Measurements from ENCODE around the gene TNFRSF14.
A peak's percentile ranks its signal among the peaks of the same experiment; 100 is the strongest.

TNFRSF14 gene

DNA sequence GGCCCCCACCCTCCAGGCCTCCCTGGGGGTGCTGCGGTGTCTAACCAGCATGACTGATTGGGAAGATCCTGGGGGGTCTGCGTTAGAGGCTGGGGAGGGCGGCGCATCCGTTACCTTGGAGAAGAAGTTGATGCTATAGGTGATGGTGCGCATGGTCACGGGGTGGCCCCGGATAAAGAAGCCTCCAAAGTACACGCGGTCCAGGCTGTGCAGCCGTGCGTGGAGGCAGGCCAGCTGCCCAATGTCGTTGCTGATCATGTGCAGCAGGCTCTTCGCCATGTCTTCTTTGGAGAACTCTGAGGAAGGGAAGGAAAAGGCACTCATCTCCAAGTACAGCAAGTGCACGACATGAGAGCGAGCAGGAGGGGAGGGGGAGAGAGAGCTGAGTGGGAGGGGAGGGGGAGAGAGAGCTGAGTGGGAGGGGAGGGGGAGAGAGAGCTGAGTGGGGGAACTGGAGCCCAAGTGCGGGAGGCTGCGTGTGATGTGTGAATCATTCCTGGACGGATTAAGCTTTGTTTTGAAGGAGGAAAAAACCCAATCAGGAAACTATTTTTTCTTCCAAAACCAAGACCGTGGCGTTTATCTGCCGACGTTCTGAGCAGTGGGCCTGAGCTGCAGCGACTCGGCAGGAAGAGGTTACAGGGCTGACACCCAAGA lies 37.0 kb upstream of the TNFRSF14 start:
- DNase-seq (ENCODE audit: low spot score in 2 of 2) (no peak), ATAC-seq (no peak)
- peaks cover 84% of the 10 kb centered on the region for H3K36me3 Mint-ChIP-seq
- peaks cover 19% of the 10 kb centered on the region for H3K4me1 Mint-ChIP-seq
- no peak overlapping the region for H3K4me3 Mint-ChIP-seq
- no peaks in the 10 kb centered on the region for H3K9me3 Mint-ChIP-seq
- H3K27ac Mint-ChIP-seq: no peak overlapping the region

DNA sequence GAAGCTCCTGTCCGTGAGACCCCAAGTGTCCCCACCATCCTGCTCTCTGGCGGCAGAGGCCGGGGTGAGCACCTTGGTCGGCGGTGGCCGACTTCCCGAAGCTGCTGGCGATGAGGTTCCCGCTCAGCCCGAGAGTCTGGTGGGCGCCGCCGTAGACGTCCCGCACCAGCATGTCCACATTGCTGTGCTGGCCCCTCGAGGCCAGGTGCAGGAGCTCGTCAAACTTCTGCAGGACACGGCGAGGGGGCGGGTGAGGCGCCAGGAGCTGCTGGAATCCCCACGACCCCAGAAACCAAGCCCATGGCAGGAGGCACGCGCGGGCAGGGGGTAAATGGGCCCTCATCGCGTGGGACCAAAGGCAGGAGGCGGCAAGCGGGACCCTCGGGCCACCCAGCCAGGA lies 36.4 kb upstream of the TNFRSF14 start:
- DNase-seq (ENCODE audit: low spot score in 2 of 2) (no peak), ATAC-seq (no peak)
- Mint-ChIP-seq H3K4me1 (peaks cover 25% of the 10 kb centered on the region), H3K27ac (no peak overlapping the region), H3K4me3 (no peak overlapping the region), H3K36me3 (peaks cover 85% of the 10 kb centered on the region), H3K9me3 (no peaks in the 10 kb centered on the region)

DNA sequence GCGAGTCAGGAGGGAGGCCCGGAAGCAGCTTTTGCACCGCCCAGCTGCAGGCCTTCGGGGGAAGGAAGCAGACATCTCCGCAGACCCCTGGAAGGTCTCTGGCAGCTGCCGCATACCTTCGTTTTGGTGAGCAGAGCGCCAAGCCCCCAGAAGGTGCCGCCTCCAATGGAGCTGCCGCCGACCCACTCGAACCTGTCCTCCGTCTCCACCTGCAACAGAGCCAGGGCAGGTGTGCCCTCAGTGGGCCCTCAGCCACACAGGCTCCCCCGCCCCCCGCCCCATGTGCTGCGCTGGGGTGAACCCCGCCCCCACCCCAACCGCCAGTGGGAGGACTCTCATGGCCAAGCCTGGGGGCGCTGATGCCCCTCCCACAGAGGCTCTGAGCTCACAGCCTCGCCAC lies 36.0 kb upstream of the TNFRSF14 start:
- ATAC-seq: no peak

DNA sequence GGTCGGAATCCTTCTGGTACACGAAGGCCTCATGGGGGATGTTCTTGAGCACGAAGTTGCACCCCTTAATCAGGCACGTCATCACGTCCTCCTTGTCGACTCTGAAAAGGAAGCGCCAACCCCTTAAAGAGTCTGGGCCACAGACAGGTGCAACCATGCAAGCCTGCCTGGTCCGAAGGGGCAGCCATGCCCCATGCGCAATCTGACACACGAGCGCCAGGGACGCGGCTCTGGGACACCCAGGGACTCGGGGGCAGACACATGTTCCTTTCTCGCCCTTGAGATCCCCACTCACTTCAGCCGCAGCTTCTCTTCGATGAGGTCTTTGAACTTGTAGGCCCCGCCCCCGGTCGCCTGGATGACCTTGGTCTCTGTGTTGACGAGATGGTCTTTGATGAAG lies 35.4 kb upstream of the TNFRSF14 start:
- Mint-ChIP-seq H3K4me1 (peaks cover 32% of the 10 kb centered on the region), H3K9me3 (no peaks in the 10 kb centered on the region), H3K36me3 (peaks cover 82% of the 10 kb centered on the region), H3K27ac (no peak overlapping the region), H3K4me3 (no peak overlapping the region)
- DNase-seq (ENCODE audit: low spot score in 2 of 2): no peak
- no peak for ATAC-seq

More for the DNA sequence above, 36.0 kb upstream of the TNFRSF14 start:
- H3K27ac Mint-ChIP-seq: no peak overlapping the region
- H3K9me3 Mint-ChIP-seq: no peaks in the 10 kb centered on the region
- no peak overlapping the region for H3K4me3 Mint-ChIP-seq
- H3K36me3 Mint-ChIP-seq: peaks cover 85% of the 10 kb centered on the region
- no peak for DNase-seq (ENCODE audit: low spot score in 2 of 2)
- peaks cover 30% of the 10 kb centered on the region for H3K4me1 Mint-ChIP-seq

DNA sequence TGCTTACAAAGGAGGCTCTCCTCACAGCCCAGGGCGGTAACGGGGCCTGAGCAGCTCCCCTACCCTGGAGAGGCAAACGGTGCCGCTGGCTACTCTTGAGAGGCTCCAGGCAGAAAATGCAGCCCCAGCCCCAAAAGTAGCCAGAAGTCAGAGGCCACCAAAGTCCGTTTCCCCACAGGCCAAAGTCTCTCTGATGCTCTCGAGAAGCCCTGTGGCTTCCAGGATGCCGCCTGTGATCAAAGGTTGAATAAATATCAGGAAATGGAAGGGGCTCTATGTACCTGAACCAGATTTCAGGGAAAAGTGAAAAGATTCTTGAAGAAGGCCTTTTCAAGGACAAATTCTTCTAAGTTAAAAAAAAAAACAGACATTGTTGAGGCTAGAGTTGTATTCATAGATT lies 33.9 kb upstream of the TNFRSF14 start:
- no peaks in the 10 kb centered on the region for H3K9me3 Mint-ChIP-seq
- peaks cover 69% of the 10 kb centered on the region for H3K36me3 Mint-ChIP-seq
- DNase-seq (ENCODE audit: low spot score in 2 of 2) (no peak), ATAC-seq (no peak)
- H3K4me3 Mint-ChIP-seq: peak overlapping the region; percentile 92
- peak overlapping the region; percentile 91 for H3K27ac Mint-ChIP-seq
- peaks cover 38% of the 10 kb centered on the region for H3K4me1 Mint-ChIP-seq

DNA sequence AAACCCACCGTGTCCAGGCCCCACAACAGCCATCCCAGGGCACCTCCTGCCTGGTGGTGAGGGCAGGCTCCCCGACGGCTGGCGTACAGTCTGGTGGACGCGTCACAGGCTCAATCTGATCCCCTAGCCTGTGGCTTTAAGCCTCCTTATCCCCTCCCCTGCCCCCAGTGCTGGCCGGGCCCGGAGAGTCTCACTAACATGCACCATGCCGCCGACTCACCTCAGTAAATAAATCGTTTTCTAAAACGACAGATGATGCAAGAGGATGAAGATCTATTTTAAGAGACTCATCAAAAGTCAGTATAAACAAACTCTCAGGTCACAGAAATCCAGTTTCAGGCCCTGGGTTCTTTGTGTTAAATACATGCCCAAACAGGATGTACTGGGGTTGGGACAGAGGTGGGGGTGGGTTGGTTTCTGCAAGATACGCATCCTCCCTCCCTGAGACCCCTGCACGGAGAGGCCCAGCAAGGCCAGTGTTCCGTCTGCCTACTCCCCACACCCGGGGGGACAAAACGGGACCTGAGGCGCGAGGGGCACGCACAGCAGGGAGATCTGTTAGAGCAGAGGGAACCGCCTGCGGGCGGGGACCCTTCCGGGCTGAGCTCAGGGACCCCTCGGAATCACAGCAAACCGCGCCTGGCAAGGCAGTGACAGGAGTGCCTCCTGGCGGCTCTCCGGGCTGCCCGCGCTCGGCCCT lies 32.8 kb upstream of the TNFRSF14 start:
- no peaks in the 10 kb centered on the region for H3K9me3 Mint-ChIP-seq
- H3K36me3 Mint-ChIP-seq: peaks cover 58% of the 10 kb centered on the region
- peaks cover 41% of the 10 kb centered on the region for H3K4me1 Mint-ChIP-seq
- DNase-seq (ENCODE audit: low spot score in 2 of 2): peak in 1 of 2 donors; percentile 79
- peak overlapping the region; percentile 91 for H3K27ac Mint-ChIP-seq
- H3K4me3 Mint-ChIP-seq: peak overlapping the region; percentile 92
- no peak for ATAC-seq

DNA sequence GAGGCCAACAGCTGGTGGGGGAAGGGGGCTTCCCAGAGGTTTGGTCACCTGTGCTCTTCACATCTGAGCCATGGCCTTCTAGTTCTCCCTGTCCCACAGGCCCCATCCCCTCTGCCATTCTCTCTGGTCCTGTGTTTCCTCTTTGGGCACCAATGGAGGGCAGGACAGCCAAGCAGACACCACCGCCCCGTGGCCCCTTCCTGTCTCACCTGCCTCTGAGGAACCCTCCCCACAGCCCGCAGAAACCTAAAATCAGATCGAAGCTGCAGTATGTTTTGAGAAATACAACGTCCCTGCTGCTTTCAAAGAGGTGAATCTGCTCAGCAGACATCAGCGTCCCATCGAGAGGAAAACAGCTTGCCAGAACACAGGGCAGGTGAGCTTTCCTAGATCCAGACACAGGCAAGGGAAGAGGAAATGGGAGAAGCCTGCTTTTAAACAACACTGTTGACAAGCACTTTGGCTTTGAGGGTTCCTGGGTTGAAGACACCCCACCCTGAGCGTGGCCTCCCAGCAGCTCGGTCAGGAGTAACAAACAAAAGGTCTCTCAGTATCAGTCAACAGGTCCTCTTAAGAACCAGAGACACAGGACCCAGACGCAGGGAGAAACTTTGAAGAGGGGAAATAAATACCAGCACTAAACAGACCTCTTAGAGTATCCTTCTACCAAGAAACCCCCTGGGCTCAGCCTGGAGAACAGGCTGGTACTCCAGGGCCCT lies 32.1 kb upstream of the TNFRSF14 start:
- Mint-ChIP-seq H3K27ac (peak overlapping the region; percentile 91), H3K4me3 (peak overlapping the region; percentile 92), H3K9me3 (no peaks in the 10 kb centered on the region), H3K4me1 (peaks cover 41% of the 10 kb centered on the region), H3K36me3 (peaks cover 51% of the 10 kb centered on the region)
- peak in 1 of 2 donors; percentile 79 for DNase-seq (ENCODE audit: low spot score in 2 of 2)
- ATAC-seq: no peak

DNA sequence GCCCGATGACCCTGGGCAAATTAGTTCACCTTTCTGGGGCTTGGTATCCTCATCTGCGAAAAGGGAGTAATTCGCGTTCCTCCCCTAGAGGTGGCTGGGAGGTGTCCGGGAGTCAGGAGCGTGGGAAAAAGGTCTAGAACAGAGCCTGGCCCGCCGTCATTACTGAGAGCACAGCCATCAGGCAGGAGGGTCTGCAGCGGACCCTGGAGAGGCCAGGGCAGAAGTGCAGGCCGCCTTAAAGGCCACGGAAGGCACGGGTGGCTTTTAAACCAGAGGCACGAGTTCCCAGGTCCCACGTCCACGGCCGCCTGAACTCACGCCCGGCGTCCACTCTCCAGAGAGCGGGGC lies 30.6 kb upstream of the TNFRSF14 start:
- peak overlapping the region; percentile 92 for H3K4me3 Mint-ChIP-seq
- ATAC-seq (no peak), DNase-seq (ENCODE audit: low spot score in 2 of 2) (no peak)
- peak overlapping the region; percentile 91 for H3K27ac Mint-ChIP-seq
- peaks cover 41% of the 10 kb centered on the region for H3K4me1 Mint-ChIP-seq
- peaks cover 43% of the 10 kb centered on the region for H3K36me3 Mint-ChIP-seq
- H3K9me3 Mint-ChIP-seq: no peaks in the 10 kb centered on the region

DNA sequence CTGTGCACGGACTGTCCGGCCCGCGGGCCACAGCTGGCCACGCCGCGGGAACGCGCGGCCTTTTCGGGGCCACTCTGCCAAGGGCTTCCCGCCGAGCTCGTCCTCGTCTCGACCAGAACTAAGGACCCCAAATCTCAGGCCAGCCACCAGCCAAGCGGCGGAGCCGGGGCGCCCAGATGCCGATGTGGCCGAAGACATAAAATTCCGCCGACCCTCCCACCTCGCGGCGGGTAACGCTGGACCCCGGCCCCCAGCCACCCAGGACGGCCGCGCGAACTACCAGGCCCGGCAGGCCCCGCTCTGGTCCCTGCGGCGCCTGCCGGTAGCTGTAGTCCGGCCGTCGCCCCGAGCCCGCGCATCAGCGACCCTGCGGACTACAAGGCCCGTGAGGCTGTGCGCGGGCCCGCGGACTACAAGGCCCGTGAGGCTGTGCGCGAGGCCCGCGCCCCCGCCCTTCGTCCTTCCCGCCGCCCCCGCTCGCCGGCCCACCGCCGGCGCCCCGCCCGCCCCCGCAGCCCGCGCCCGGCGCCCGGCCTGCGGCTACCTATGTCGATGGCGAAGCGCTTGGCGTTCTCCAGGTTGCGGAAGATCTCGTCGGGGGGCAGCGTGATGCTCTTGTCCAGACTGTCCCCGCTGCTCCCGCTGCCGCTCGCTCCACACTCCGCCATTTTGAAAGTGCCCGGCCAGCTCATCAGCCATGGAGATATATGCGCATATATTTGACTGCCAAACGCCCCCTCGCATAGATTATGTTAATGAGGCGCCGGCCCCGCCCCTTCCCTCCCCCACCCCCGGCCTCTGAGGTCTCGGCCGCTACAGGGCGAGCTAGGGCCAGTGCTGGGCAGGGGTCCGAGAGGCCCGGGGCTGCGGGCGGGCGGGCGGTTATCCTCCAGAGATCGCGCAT lies 30.0 kb upstream of the TNFRSF14 start, which contains the start of gene PANK4:
Gene PANK4, minus strand, starts transcription at position 677 of the 904 bp plus-strand sequence. Its CDS starts 9 bp downstream, at position 668.
- peak; percentile 80 to 93 for DNase-seq (ENCODE audit: low spot score in 2 of 2)
- peak; percentile 92 for ATAC-seq
- Mint-ChIP-seq H3K27ac (peak within 1 kb of the TSS; percentile 91), H3K9me3 (no peaks in the 10 kb centered on the region), H3K4me3 (peak within 1 kb of the TSS; percentile 92), H3K4me1 (peaks cover 41% of the 10 kb centered on the region), H3K36me3 (peaks cover 37% of the 10 kb centered on the region)

DNA sequence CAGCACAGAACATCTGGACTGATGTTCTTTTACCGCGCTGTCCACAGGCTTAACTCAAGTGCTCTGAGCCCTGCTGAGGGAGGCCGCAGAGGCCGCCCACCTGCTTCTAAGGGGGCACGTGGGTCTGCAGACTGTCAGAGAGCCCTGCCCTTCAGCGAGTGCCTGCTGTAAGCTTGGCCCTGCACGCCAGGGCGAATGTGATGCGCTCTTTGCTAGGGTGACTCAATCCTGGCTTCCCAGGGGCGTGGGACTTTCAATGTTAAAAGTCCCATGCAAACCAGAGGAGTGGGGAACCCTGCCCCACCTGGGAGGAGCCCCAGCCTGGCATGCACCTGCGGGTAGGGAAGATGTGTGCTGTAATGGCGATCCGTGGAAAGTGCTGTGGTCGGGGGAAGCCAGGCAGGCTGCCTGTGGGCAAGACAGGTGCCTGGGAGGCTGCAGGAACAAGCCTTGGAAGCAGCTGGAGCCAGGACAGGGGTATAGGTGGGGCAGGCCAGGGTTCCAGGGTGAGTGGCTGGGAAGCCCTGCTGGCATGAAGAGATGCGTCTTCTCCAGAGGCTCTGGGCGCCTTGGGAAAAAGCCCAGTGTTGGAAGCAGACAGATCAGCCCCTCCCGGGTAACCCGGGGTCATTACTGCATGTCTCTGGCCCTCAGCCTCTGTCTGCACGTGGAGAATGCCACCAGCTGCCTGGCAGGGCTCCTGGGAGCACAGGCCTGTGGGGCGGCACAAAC lies 29.2 kb upstream of the TNFRSF14 start:
- Mint-ChIP-seq H3K27ac (peak overlapping the region; percentile 91), H3K36me3 (peaks cover 30% of the 10 kb centered on the region), H3K4me1 (peaks cover 41% of the 10 kb centered on the region), H3K4me3 (peak overlapping the region; percentile 92), H3K9me3 (no peaks in the 10 kb centered on the region)
- DNase-seq (ENCODE audit: low spot score in 2 of 2): peak; percentile 43 to 81
- ATAC-seq: peak; percentile 71

DNA sequence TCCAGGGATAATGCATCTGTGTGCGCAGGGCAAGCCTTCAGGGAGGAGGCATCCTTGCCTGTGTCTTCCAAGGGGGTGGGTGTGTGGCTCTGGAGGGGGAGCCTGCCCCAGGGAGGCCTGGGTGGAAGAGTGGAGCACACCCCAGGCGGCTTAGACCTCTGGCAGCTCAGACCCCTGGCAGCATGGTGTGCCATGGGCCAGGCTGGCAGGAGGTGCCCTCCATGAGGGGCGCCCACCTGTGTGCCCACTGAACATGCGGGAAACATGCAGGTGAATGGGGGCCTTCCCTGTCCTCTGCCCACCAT lies 28.7 kb upstream of the TNFRSF14 start:
- ATAC-seq: no peak
- peak overlapping the region; percentile 91 for H3K27ac Mint-ChIP-seq
- no peaks in the 10 kb centered on the region for H3K9me3 Mint-ChIP-seq
- peaks cover 26% of the 10 kb centered on the region for H3K36me3 Mint-ChIP-seq
- H3K4me1 Mint-ChIP-seq: peaks cover 38% of the 10 kb centered on the region
- DNase-seq (ENCODE audit: low spot score in 2 of 2): no peak
- peak overlapping the region; percentile 92 for H3K4me3 Mint-ChIP-seq

DNA sequence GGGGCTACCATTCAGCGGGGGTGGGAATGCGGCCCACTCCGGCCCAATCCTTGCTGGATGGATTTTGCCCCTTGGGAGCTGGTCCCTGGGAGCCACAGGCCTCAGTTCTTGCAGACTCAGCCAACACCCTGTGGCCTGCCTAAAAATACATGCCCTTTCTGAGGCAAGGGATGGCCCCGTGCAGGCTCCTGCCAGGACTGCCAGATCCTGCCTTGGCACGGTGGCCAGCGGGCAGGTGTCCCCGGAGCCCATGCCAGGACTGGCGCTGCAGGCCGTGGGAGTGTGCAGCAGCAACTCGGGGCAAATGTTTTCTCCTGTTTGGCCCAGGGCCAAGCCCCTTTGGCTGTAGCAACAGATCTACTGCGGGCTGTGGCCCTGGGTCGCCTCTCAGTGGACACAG lies 28.2 kb upstream of the TNFRSF14 start:
- H3K4me1 Mint-ChIP-seq: peaks cover 33% of the 10 kb centered on the region
- H3K4me3 Mint-ChIP-seq: no peak overlapping the region
- DNase-seq (ENCODE audit: low spot score in 2 of 2): no peak
- H3K36me3 Mint-ChIP-seq: peaks cover 21% of the 10 kb centered on the region
- no peak overlapping the region for H3K27ac Mint-ChIP-seq
- no peak for ATAC-seq
- H3K9me3 Mint-ChIP-seq: no peaks in the 10 kb centered on the region

DNA sequence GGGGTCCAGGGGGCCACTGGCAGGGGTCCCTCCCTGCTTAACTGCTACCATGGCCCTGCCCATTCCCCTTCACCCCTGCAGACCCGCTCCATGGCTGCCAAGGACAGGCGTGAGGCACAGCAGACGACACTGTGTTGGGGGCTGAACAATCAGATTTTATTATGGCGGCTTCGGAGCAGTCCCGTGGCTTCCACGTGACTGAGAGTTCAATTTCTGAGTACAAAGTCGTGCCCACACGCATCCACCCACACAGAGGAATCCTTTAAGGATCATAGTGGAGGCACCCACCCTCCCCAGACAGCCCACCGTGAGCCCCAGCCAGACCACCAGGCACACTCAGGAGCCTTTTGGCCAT lies 27.6 kb upstream of the TNFRSF14 start:
- ATAC-seq: no peak
- Mint-ChIP-seq H3K36me3 (peaks cover 15% of the 10 kb centered on the region), H3K9me3 (no peaks in the 10 kb centered on the region), H3K4me1 (peaks cover 27% of the 10 kb centered on the region), H3K4me3 (peak overlapping the region; percentile 51), H3K27ac (no peak overlapping the region)
- no peak for DNase-seq (ENCODE audit: low spot score in 2 of 2)

DNA sequence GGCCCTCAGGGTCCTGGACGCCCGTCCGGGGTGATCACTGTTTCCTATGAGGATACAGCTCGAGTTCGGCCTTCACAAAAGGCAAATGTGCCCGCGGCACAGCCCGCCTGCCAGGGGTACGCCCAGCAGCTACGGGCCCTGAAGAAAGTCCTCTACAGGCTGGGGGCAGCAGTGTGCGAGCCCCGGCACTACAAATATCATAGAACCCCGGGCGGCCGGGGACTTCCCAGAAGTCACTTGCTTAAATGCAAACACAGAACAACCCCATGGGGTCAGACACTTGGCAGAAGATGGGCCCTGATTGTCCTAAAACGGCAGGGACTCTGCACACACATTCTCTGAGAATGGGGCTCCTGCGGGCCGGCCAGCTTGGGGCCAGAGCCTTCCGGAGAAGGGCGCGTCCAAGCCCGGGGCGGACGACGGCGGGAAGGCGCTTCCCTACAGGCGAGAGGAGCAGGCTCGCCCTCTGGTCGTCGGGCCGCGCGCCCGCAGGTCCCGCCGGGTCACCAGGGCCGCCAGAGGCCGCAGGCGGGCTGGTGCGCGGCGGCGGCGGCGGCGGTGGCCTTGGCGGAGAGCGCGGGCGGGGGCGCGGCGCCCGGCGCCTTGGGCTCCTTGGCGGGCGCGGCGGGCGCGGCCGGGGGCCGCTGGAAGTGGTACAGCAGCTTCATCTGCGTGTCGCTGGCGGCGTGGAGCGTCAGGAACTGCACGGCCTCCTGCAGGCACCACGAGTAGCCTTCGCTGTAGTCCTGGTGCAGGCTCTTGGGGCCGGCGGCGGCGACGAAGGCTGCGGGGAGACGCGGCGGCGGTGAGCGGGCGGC lies 27.0 kb upstream of the TNFRSF14 start:
- Mint-ChIP-seq H3K36me3 (peaks cover 9% of the 10 kb centered on the region), H3K4me3 (peak overlapping the region; percentile 51), H3K4me1 (peaks cover 21% of the 10 kb centered on the region), H3K9me3 (no peaks in the 10 kb centered on the region), H3K27ac (no peak overlapping the region)
- no peak for ATAC-seq
- DNase-seq (ENCODE audit: low spot score in 2 of 2): peak in 1 of 2 donors; percentile 71

Data from stimulated activated effector memory CD8-positive, alpha-beta T cell treated with anti-CD3 and anti-CD28 coated beads, Interleukin-12 subunit alpha, Interleukin-12 subunit beta, amount 100 ng/mL, for 72 hours (primary cell).